Measurements from ENCODE around the gene CCNJ.

GRCh38 chr10:96046546-96046945, 3.2 kb downstream of the CCNJ start:
- TF ChIP-seq CTCF (conservative IDR thresholded peaks at IDR 0.05; ENCODE audit: low read length) (no peak), EZH2phosphoT487 (IDR thresholded peaks at IDR 0.05; ENCODE audit: borderline replicate concordance) (no peak)
